MM.1S (cell line): ENCODE measurements around the gene ELP2.

Source experiments
- DNase-seq: peaks from one replicate; pipeline ENCODE4 v3.0.0-alpha.2; 2015
- H2AFZ ChIP-seq: fragments of 300-600 bp; sonication (generic); 2 replicates; pipeline ENCODE4 v1.6.0; 2016; ENCODE audit warnings: antibody characterized with exemption, low read length
- H3F3A ChIP-seq: fragments of 300-600 bp; sonication (generic); 2 replicates; pipeline ENCODE4 v1.6.1; 2016; ENCODE audit warnings: mild to moderate bottlenecking, antibody characterized with exemption, low read length, moderate library complexity, mixed read lengths; ENCODE audit not compliant: insufficient read depth
- H3K27ac ChIP-seq: fragments of 300-600 bp; sonication (generic); 2 replicates; pipeline ENCODE4 v1.5.1; 2016; ENCODE audit warnings: mild to moderate bottlenecking, low read length
- H3K27me3 ChIP-seq: fragments of 300-600 bp; sonication (generic); replicated peaks from 2 replicates; pipeline ENCODE4 v1.6.0; 2016; ENCODE audit warnings: low read length; ENCODE audit not compliant: insufficient read depth
- H3K36me3 ChIP-seq: fragments of 300-600 bp; sonication (generic); replicated peaks from 2 replicates; pipeline ENCODE4 v1.6.1; 2016; ENCODE audit warnings: mild to moderate bottlenecking, low read length, mixed read lengths; ENCODE audit not compliant: insufficient read depth
- H3K4me1 ChIP-seq: fragments of 300-600 bp; sonication (generic); 2 replicates; pipeline ENCODE4 v1.6.1; 2016; ENCODE audit warnings: low read length, mixed read lengths
- H3K4me2 ChIP-seq: fragments of 300-600 bp; sonication (generic); 2 replicates; pipeline ENCODE4 v1.6.0; 2016; ENCODE audit warnings: low read depth, low read length
- H3K4me3 ChIP-seq: fragments of 300-600 bp; sonication (generic); 2 replicates; pipeline ENCODE4 v1.5.1; 2016; ENCODE audit warnings: low read length, mixed read lengths
- H3K79me2 ChIP-seq: fragments of 300-600 bp; sonication (generic); 2 replicates; pipeline ENCODE4 v1.6.1; 2016; ENCODE audit warnings: mixed run types, low read length, mixed read lengths
- H3K9ac ChIP-seq: fragments of 300-600 bp; sonication (generic); 2 replicates; pipeline ENCODE4 v1.6.1; 2016; ENCODE audit warnings: low read length, mixed read lengths
- H3K9me2 ChIP-seq: fragments of 300-600 bp; sonication (generic); replicated peaks from 2 replicates; pipeline ENCODE4 v1.6.1; 2016; ENCODE audit warnings: mild to moderate bottlenecking, low read length, mixed read lengths; ENCODE audit not compliant: insufficient read depth
- H3K9me3 ChIP-seq: fragments of 300-600 bp; sonication (generic); replicated peaks from 2 replicates; pipeline ENCODE4 v1.6.1; 2016; ENCODE audit warnings: mild to moderate bottlenecking, low read length, mixed read lengths; ENCODE audit not compliant: insufficient read depth
- H4K20me1 ChIP-seq: fragments of 300-600 bp; sonication (generic); 2 replicates; pipeline ENCODE4 v1.6.1; 2016; ENCODE audit warnings: mild to moderate bottlenecking, low read length, moderate library complexity, mixed read lengths; ENCODE audit not compliant: insufficient read depth
- EZH2 ChIP-seq: fragments of 300-600 bp; sonication (generic); optimal IDR thresholded peaks from 2 replicates; pipeline ENCODE3; 2017; ENCODE audit warnings: low read depth, mild to moderate bottlenecking, antibody characterized with exemption, low read length, mixed read lengths
- EZH2phosphoT487 ChIP-seq: fragments of 300-600 bp; sonication (generic); IDR thresholded peaks from 2 replicates; pipeline ENCODE4 v1.6.1; 2018; ENCODE audit warnings: antibody characterized with exemption, low read length
- TF ChIP-seq, protein P1 (sequence below): fragments of 300-600 bp; sonication (generic); IDR thresholded peaks from 2 replicates; pipeline ENCODE4 v1.5.1; 2016; ENCODE audit warnings: antibody characterized with exemption, low read length, mixed read lengths

Gene ELP2

GRCh38 chr18:36135264-36135663 is 5.6 kb downstream of the ELP2 start:
- Histone ChIP-seq H3K9me3 (no peaks in the 10 kb centered on the region), H3K27ac (no peak overlapping the region), H3K4me1 (peaks cover 12% of the 10 kb centered on the region; the same call in 1 of the 2 replicates), H3K4me3 (no peak overlapping the region), H3K36me3 (peaks cover 6% of the 10 kb centered on the region; the same call in 1 of the 2 replicates), H3K4me2 (no peak overlapping the region), H2AFZ (no peak overlapping the region), H4K20me1 (no peaks in the 10 kb centered on the region; the same call in 1 of the 2 replicates), H3F3A (no peaks in the 10 kb centered on the region), H3K9ac (no peak overlapping the region), H3K27me3 (no peaks in the 10 kb centered on the region), H3K79me2 (peaks cover 55% of the 10 kb centered on the region), H3K9me2 (no peaks in the 10 kb centered on the region)
- TF ChIP-seq EZH2phosphoT487: no peak
- TF ChIP-seq, protein P1, sequence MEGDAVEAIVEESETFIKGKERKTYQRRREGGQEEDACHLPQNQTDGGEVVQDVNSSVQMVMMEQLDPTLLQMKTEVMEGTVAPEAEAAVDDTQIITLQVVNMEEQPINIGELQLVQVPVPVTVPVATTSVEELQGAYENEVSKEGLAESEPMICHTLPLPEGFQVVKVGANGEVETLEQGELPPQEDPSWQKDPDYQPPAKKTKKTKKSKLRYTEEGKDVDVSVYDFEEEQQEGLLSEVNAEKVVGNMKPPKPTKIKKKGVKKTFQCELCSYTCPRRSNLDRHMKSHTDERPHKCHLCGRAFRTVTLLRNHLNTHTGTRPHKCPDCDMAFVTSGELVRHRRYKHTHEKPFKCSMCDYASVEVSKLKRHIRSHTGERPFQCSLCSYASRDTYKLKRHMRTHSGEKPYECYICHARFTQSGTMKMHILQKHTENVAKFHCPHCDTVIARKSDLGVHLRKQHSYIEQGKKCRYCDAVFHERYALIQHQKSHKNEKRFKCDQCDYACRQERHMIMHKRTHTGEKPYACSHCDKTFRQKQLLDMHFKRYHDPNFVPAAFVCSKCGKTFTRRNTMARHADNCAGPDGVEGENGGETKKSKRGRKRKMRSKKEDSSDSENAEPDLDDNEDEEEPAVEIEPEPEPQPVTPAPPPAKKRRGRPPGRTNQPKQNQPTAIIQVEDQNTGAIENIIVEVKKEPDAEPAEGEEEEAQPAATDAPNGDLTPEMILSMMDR: no peak
- TF ChIP-seq EZH2: no peak
- DNase-seq: no peak

DNA sequence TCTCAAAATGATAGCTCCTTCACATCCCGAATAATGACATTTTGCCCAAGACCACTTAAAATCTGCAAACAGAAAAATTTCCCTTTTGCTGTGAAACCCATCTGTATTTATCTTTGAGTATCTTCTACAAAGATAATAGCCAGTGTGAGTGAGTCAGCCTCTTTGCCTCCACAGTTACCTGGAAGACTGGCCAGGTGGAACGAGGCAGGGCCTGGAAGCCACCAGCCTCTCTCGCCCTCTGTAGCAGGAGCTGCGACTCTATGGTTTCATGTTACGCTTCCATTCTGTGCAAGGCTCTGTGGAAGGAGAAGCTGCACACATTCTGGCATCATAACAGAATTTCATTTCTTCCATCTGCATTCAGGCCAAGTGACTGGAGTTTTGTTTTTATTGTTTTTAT is 9.5 kb downstream of the ELP2 start:
- H4K20me1 ChIP-seq: no peaks in the 10 kb centered on the region
- H3K27me3 ChIP-seq: no peaks in the 10 kb centered on the region
- DNase-seq: no peak
- peaks cover 19% of the 10 kb centered on the region for H3K79me2 ChIP-seq
- H3F3A ChIP-seq: no peaks in the 10 kb centered on the region
- H3K9ac ChIP-seq: no peak overlapping the region
- no peaks in the 10 kb centered on the region for H3K9me3 ChIP-seq
- H3K4me3 ChIP-seq: no peak overlapping the region
- TF ChIP-seq EZH2phosphoT487 (no peak), EZH2 (no peak)
- TF ChIP-seq, protein P1: no peak
- H3K27ac ChIP-seq: no peak overlapping the region
- H3K4me2 ChIP-seq: no peak overlapping the region
- H3K4me1 ChIP-seq: no peaks in the 10 kb centered on the region
- no peaks in the 10 kb centered on the region for H3K9me2 ChIP-seq
- H3K36me3 ChIP-seq: peaks cover 6% of the 10 kb centered on the region; the same call in 1 of the 2 replicates
- H2AFZ ChIP-seq: no peak overlapping the region

GRCh38 chr18:36141576-36141975 is 11.9 kb downstream of the ELP2 start:
- Histone ChIP-seq H2AFZ (no peak overlapping the region), H3K4me1 (no peaks in the 10 kb centered on the region), H3K4me3 (no peak overlapping the region), H4K20me1 (no peaks in the 10 kb centered on the region), H3K9me2 (no peaks in the 10 kb centered on the region), H3K27ac (no peak overlapping the region), H3F3A (no peaks in the 10 kb centered on the region), H3K79me2 (peaks cover 6% of the 10 kb centered on the region; the same call in 1 of the 2 replicates), H3K27me3 (no peaks in the 10 kb centered on the region), H3K36me3 (peaks cover 17% of the 10 kb centered on the region; the same call in 1 of the 2 replicates), H3K9me3 (no peaks in the 10 kb centered on the region), H3K4me2 (no peak overlapping the region), H3K9ac (no peak overlapping the region)
- no peak for DNase-seq
- no peak for TF ChIP-seq EZH2
- TF ChIP-seq, protein P1: no peak
- no peak for TF ChIP-seq EZH2phosphoT487
